Measurements from ENCODE around the gene GCNT2. TPM values are rescaled to one million over a fixed set of nuclear protein-coding genes. Genes with fewer than 3 reads are reported as not detected.
A peak's percentile ranks its signal among the peaks of the same experiment; 100 is the strongest.
"Not testable (repeated sequence)": the region's sequence is repeated elsewhere in the genome, so short reads cannot be mapped to it uniquely, and the experiment has no call there.

GCNT2 gene
- total RNA-seq, 1 experiment from 2014 or later: 6.2 TPM

DNA sequence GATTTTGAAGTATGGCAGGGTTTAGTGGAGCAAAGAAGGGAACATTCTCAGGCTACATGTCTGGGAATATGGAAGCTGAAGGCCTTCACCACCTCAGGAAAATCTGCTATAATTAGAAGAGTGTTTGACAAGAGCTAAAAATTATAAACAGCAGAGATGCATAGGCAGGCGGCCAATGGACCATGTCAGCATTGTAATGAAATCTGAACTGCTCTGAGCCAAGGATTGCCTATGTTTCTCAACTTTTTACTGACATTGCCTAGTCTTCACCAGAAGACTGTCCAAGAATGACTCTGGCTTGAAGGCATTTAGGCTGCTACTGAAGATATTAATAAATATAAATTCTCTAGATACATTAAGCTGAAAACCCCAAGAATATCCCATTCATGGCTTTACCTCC is 89.1 kb downstream of the GCNT2 start:
- no peak for DNase-seq (ENCODE audit: low read depth)

DNA sequence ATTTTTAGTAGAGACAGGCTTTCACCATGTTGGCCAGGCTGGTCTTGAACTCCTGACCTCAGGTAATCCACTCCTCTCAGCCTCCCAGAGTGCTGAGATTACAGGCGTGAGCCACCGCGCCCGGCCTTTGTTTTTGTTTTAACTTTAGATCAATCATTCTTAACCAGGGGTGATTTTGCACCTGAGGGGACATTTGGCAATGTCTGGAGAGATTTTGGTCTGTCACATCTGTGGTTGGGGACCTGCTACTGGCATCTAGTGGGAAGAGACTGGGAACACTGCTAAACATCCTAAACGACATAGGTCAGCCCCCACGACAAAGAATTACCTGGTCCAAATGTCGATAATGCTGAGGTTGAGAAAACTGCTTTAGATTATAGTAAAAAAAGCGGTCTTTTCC is 91.0 kb downstream of the GCNT2 start:
- no peak for DNase-seq (ENCODE audit: low read depth)

DNA sequence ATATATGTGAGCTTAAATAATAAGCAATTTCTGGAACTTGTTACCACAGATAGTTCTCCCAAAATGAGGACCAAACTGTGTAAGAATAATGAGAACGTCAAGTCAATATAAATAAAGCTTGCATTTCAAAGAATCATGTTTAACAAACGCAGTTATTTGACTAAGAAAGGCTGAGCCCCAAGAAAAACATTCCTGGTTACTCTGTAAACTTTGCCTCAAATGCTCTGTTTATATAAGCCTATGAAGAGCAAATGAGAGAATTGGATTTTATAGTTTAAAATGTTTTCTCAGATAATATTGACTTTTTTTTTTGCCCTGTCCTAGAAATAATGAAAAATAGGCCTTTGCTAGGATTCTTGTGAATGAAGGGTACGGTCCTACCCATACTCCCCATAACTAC is 91.9 kb downstream of the GCNT2 start:
- DNase-seq (ENCODE audit: low read depth): no peak

DNA sequence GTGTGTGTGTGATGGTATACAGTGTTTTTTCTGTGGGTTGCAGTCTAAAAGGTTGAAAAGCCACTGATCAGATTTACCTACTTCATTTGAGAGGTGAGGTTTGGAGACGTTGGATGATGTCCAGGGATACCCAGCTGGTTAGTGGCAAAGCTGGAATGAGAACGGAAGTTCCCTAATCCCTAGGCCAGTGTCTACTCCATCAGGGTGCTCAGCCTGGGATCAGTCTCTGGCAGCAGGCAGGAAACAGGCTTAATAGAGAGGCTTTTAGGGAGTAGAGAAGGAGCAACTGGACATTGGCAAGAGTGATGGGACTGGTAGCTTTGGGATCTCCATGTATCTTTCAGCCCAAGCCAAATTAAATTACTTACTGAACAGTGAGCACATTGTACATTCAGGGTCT is 92.6 kb downstream of the GCNT2 start:
- DNase-seq (ENCODE audit: low read depth): no peak

DNA sequence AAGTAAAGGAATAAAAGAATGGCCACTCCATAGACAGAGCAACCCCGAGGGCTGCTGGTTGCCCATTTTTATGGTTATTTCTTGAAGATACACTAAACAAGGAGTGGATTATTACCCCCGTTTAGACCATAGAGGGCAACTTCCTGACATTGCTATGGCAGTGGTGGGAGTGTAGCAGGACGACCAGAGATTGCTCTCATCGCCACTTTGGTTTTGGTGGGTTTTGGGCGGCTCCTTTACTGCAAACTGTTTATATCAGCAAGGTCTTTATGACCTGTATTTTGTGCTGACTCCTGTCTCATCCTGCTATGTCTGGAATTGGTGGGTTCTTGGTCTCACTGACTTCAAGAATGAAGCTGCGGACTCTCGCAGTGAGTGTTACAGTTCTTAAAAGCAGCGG is 94.5 kb downstream of the GCNT2 start:
- no peak for DNase-seq (ENCODE audit: low read depth)

DNA sequence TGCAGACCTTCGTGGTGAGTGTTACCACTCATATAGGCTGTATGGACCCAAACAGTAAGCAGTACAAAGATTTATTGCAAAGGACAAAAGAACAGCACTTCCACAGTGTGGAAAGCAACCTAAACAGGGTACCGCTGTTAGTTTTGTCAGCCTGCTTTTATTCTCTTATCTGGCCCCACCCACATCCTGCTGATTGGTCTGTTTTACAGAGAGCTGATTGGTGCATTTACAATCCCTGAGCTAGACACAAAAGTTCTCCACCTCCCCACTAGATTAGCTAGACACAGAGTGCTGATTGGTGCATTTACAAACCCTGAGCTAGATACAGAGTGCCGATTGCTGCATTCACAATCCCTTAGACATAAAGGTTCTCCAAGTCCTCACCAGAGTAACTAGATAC is 95.1 kb downstream of the GCNT2 start:
- DNase-seq (ENCODE audit: low read depth): not testable (repeated sequence)

DNA sequence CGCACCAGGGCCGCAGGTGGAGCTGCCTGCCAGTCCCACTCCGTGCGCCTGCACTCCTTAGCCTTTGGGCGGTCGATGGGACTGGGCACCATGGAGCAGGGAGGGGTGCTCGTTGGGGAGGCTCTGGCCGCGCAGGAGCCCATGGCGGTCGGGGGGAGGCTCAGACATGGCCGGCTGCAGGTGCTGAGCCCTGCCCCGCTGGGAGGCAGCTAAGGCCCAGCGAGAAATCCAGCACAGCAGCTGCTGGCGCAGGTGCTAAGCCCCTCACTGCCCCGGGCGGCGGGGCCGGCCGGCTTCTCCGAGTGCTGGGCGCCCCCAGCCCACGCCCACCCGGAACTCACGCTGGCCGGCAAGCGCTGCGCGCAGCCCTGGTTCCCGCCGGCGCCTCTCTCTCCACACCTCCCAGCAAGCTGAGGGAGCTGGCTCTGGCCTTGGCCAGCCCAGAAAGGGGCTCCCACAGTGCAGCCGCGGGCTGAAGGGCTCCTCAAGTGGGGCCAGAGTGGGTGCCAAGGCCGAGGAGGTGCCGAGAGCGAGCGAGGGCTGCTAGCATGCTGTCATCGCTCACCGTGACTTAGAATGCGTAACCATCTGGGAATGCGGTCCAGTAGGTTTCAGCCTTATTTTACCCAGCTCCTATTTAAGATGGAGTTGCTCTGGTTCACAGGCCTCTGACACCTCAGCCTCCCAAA is 96.0 kb downstream of the GCNT2 start:
- DNase-seq (ENCODE audit: low read depth): no peak

DNA sequence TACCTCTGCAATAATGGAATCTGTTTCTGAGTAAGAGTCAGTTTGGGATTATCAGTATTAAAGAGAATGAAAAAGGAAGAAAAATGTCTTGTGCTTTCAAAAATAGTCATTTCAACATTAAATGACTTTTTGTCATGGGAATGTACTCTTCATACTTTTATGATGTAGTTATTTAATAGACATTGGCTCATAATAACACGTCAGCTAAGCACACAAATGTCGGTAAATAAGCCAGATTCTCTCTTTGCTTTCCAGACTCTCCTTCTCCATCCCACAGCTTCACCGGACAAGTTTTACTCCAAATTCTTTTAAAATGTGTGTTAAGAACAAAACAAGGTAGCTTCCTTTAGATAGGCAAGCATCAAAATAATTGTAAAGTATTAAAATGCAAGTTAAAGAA is 97.3 kb downstream of the GCNT2 start:
- DNase-seq (ENCODE audit: low read depth): no peak

DNA sequence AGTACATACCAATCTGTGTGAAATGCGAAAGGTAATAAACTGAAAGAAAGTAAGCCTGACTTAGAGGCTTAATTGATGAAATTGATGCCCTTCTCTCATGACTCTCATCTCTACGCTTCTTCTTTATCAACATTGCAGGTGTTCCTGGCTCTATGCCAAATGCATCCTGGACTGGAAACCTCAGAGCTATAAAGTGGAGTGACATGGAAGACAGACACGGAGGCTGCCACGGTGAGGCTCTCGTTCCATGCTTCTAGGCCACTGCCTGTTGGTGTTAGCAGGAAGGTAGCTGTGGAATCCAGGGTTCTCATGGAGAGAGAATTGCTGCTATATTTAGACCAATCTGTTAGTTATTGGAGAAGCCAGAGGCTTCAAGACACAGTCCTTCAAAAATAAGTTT is 100.1 kb downstream of the GCNT2 start:
- DNase-seq (ENCODE audit: low read depth): no peak

DNA sequence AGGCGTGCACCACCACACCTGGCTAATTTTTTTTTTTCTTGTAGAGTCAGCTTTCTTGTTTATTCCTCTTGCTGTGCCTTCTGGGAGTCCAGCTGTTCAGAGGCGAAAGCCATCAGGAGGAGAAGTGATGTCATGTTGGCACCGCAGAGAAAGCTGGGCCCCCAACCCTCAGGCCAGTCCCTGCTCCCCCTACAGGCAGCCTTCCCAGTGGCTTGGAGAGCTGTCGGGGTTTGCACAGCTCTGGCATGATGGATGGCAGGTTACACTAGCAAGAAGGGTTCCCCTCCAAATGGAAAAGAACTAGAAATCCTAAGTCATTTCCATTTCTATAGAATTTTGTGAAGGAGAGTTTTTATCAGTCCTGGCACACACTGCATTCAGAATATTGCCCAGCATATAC is 100.7 kb downstream of the GCNT2 start:
- DNase-seq (ENCODE audit: low read depth): no peak

DNA sequence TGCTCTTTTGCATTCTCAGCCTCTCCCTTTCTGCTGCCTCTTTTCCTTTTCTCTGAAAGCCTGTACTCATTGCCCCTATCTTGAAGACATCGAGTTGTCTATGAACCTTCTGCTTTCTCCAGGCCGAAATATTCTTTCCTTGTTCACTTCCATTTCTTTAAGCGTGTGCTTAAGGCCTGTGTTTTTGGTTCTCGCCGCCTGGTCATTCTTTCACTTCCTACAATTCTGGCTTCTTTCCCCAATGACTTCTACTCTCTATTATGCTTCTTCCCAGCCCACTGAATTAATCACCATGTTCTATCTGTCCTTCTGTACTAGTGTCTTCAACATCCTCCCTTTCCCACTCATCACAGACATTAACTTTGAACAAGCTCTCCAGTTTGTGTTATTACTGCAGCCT is 103.7 kb downstream of the GCNT2 start:
- DNase-seq (ENCODE audit: low read depth): no peak

DNA sequence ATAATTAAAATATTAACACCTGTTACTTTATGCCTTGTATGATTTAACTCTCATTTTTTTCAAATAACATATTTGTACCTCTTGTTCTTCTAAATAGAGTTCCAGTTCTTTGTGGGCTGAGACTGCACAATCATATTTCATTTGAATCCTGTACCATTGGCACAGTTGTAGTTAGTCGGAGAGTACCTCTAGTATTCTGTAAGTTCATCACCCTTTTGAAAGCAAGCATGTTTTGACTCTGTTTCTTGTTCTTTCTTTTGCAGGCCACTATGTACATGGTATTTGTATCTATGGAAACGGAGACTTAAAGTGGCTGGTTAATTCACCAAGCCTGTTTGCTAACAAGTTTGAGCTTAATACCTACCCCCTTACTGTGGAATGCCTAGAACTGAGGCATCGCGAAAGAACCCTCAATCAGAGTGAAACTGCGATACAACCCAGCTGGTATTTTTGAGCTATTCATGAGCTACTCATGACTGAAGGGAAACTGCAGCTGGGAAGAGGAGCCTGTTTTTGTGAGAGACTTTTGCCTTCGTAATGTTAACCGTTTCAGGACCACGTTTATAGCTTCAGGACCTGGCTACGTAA is 105.1 kb downstream of the GCNT2 start:
- DNase-seq (ENCODE audit: low read depth): no peak

DNA sequence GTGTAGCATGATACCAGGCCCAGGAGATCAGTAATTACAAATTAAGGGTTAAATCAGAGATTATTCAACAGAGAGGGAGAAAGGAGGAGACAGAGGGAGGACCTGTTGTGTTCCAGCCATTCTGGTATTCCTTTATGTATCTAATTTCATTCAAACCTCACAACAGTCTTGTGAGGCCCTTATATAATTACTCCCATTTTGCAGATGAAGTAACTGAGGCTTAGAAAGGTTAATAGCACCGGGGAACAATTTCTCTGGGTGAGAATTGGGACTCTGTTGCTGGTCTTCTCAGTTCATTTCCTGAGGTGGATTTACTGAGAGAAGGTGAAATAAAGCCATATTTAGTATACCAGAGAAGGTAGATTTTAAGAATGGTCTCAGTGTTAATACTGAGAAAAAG is 106.6 kb downstream of the GCNT2 start:
- no peak for DNase-seq (ENCODE audit: low read depth)

DNA sequence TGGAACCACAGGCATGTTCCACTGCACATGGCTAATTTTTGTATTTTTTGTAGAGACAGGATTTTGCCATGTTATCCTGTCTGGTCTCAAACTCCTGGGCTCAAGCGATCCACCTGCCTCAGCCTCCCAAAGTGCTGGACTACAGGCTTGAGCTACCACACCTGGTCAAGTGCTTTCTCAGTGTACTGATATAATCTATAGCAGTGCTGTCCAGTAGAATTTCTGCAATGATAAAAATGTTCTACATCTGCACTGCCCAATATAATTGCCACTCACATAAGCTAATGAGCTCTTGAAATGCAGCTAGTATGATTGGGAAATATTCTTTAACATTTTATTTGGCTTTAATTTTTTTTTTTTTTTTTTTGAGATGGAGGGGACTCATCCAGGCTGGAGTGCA is 109.0 kb downstream of the GCNT2 start:
- DNase-seq (ENCODE audit: low read depth): no peak

DNA sequence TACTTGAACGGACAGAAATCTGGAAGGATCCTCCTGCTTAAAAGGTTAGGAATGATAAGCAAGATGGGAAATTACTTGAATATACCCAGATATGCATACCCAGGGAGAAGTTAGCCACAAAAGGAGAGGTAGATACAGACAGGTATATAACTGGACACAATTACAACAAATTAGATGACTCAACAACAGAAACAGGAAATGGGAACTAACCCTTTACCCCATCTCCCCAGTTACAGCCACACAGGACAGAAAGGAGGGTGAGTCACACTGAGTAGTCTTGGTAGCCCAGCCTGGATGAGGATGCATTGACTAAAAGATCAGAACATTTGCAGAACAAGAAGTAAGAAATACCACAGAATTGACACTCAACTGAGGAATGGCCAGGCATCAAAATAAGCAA is 112.1 kb downstream of the GCNT2 start:
- peak; percentile 86 for DNase-seq (ENCODE audit: low read depth)

DNA sequence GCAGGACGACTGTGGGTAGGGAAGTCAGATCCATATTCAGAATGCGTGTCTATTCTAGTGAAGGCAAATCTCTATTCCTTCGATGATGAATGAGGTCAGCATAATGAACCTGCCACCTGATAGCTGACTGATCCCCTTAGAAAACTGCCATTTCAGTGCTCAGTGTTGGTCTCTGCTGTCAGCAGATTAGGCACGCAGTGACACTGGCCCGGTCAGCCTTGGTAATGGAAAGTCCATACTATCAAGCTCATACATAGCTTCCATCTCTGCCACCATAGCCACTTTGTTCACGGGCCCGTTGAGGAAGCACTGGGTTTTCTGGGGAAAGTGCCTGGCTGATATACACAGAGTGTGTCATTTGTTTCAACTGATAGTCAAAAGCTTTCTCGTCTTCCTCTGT is 119.3 kb downstream of the GCNT2 start:
- no peak for DNase-seq (ENCODE audit: low read depth)

DNA sequence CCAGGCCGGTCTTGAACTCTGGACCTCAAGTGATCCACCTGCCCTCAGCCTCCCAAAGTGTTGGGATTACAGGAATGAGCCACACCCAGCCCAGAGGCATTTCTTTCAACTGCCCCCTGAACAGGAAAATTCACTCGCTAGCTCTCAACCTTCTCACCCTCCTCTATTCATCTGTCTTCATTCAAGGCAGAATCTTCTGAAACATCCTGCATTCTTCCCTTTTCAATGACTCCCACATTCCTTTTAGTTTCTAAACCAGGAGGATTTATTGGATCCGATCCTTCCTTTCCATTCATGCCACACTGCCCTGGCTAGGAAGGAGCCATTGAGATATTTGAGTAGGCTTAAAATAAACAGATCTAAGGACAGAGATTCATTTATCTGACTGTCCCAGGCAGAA is 120.4 kb downstream of the GCNT2 start:
- DNase-seq (ENCODE audit: low read depth): no peak

DNA sequence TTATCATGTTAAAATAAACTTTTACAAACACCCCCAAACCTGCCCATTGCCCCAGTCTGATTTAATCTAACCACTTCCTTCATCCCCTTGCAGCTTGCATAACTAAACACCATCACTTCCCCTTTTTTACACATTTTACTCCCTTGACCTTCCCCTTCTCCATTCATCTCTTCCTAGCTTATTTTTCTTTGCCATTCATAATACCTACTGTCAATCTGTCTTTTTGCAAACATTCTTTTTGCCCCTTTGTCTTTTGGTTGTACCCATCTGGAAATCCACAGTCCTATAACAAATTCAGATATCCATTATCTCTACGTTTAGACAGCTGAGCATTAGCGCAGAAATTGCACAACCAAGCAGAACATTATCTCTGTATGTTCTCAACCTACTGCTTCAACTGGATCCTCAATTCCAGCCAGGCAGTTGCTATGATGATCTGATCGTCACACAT is 122.1 kb downstream of the GCNT2 start:
- no peak for DNase-seq (ENCODE audit: low read depth)

DNA sequence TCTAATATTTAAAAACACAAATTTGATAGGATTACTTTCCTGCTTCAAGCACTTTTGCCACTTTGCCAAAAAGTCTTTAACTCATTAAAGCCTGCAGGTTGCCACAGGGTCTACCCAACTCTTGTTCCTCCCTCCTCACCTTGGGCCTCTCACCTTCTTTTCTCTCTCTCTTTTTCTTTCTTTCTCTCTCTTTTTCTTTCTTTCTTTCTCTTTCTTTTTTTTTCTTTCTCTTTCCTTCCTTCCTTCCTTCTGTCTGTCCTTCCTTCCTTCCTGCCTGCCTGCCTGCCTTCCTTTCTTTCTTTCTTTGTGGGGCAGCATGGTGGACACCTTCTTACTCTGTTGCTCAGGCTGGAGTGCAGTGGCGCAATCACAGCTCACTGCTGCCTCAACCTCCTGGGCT is 123.1 kb downstream of the GCNT2 start:
- no peak for DNase-seq (ENCODE audit: low read depth)

DNA sequence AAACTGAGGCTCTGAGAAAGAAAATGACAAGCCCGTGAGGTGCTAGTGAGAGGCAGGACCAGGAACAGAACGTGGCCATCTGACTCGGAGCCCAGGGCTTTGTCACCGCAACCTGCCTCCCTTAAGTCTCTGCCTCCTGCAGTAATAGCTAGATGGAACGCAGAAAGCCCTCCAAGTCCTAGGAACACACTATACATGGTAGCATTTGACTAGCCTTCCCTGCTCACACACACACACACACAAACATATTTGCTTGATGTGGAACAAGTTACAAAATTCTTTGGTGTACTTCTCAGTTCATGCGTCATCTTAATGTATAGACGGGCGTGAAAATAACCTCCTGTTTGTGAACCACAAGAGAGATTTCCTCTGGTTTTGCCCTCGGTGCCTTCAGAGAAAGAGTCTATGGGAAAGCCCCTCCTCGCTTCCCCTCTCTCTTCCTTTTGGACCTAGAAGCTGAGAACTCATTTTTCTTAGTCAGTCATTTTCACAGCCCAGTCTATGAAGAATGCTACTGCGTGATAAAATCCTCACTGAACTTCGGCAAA is 134.4 kb downstream of the GCNT2 start:
- DNase-seq (ENCODE audit: low read depth): peak; percentile 5

DNA sequence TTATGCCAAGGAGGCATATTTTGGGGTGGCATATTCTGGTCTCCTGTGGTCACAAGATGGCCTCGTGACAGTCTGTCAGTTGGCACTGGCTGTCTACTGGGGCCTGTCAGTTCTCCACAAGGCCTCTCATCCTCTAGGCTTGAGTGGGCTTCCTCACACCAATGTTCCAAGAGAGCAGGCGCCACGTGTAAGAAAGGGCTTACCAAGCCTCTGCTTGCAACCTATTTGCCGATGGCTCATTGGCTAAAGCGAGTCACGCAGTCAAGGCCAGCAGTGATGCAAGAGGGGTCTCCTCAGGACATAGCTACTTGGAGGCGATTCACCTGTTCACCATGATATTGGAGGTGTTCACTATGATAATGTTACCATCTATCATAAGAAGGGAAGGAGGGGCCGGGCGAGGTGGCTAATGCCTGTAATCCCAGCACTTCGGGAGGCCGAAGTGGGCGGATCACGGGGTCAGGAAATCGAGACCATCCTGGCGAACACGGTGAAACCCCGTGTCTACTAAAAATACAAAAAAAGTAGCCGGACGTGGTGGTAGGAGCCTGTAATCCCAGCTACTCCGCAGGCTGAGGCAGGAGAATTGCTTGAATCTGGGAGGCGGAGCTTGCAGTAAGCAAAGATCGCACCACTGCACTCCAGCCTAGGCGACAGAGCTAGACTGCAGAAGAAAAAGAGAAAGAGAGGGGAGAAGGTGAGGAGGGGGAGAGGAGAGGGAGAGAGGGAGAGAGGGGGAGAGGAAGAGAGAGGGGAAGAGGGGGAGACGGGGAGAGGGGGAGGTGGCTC is 138.0 kb downstream of the GCNT2 start:
- DNase-seq (ENCODE audit: low read depth): no peak

DNA sequence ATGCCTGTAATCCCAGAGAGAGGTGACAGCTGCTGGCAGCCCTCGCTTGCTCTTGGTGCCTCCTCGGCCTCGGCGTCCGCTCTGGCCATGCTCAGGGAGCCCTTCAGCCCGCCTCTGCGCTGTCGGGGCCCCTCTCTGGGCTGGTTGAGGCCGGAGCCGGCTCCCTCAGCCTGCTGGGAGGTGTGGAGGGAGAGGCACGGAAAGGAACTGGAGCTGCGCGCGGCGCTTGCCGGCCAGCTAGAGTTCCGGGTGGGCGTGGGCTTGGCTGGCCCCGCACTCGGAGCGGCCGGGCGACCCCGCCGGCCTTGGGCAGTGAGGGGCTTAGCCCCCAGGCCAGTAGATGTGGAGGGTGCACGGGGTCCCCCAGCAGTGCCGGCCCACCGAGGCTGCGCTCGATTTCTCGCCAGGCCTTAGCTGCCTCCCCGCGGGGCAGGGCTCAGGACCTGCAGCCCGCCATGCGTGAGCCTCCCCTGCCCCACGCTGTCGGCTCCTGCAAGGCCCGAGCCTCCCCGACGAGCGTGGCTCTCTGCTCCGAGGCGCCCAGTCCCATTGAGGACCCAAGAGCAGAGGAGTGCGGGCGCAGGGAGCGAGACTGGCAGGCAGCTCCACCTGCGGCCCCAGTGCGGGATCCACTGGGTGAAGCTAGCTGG is 138.7 kb downstream of the GCNT2 start:
- no peak for DNase-seq (ENCODE audit: low read depth)

Measured in RPMI7951 (cell line).